OCI-LY1 (cell line): ENCODE measurements around the gene PRELP.

ENCODE experiments used
- EZH2 ChIP-seq: fragments of 200-600 bp; sonication (generic), shearing (Covaris generic); IDR thresholded peaks from 2 replicates; pipeline ENCODE4 v1.8.0; 2017; ENCODE audit warnings: borderline replicate concordance, mixed run types, mild to moderate bottlenecking, antibody characterized with exemption, low read length, moderate library complexity, mixed read lengths
- TF ChIP-seq, protein P1 (sequence below): fragments of 200-600 bp; sonication (generic), shearing (Covaris generic); IDR thresholded peaks from 2 replicates; pipeline ENCODE4 v1.5.1; 2017; ENCODE audit warnings: mild to moderate bottlenecking, antibody characterized with exemption, low read length, moderate library complexity, mixed read lengths

DNA sequence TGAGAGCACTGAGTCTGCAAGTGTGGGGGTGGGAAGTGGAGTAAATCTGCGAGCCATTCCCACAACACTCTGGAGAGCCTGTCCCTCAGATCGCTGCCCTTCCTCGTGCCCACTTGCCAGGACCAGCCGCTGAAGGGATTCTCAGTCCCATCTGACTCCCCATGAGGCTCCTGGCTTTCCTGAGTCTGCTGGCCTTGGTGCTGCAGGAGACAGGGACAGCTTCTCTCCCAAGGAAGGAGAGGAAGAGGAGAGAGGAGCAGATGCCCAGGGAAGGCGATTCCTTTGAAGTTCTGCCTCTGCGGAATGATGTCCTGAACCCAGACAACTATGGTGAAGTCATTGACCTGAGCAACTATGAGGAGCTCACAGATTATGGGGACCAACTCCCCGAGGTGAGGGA is 20.2 kb downstream of the PRELP start:
- TF ChIP-seq, protein P1, sequence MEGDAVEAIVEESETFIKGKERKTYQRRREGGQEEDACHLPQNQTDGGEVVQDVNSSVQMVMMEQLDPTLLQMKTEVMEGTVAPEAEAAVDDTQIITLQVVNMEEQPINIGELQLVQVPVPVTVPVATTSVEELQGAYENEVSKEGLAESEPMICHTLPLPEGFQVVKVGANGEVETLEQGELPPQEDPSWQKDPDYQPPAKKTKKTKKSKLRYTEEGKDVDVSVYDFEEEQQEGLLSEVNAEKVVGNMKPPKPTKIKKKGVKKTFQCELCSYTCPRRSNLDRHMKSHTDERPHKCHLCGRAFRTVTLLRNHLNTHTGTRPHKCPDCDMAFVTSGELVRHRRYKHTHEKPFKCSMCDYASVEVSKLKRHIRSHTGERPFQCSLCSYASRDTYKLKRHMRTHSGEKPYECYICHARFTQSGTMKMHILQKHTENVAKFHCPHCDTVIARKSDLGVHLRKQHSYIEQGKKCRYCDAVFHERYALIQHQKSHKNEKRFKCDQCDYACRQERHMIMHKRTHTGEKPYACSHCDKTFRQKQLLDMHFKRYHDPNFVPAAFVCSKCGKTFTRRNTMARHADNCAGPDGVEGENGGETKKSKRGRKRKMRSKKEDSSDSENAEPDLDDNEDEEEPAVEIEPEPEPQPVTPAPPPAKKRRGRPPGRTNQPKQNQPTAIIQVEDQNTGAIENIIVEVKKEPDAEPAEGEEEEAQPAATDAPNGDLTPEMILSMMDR = no peak
- TF ChIP-seq EZH2 = no peak
